ENCODE measurements around the gene DHRS13.

DHRS13 gene

DNA sequence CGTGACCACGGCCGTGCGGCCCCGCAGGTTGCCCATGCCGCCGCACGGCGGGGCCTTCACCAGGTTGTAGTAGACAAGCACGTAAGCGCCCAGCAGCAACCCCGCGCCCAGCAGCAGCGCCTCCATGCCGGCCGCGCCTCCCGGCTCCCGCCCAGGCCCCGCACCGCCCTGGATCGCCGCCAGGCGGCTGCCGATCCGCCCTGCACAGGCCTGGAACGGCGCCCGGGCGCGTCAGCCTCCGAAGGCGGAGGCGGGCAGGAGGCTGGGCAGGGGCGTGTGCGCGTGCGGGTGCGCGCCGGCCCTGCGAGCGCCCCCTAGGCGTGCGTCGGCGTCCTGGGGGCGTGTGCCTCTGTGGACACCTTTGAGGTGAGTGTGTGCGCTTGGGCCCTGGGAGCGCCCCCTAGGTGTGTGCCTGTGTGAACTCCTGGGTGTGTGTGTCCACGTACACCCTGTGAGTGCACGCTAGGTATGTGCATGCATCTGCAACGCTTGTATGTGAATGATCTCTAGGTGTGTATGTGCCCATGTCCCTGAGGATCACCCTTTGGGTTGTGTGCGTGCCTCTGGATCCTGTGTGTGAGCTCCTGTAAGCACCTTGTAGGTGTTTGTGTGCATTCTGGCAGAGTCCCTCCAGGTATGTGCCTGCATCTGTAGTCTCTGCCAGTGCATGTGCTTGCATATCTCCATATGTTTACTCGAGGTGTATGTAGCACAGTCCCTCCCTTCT, at the start of gene DHRS13:
Gene DHRS13, minus strand, starts transcription at position 261 of the 727 bp plus-strand sequence. Its CDS starts 135 bp downstream, at position 126.
- DNase-seq (ENCODE audit: low read depth) = peak; percentile 95

DNA sequence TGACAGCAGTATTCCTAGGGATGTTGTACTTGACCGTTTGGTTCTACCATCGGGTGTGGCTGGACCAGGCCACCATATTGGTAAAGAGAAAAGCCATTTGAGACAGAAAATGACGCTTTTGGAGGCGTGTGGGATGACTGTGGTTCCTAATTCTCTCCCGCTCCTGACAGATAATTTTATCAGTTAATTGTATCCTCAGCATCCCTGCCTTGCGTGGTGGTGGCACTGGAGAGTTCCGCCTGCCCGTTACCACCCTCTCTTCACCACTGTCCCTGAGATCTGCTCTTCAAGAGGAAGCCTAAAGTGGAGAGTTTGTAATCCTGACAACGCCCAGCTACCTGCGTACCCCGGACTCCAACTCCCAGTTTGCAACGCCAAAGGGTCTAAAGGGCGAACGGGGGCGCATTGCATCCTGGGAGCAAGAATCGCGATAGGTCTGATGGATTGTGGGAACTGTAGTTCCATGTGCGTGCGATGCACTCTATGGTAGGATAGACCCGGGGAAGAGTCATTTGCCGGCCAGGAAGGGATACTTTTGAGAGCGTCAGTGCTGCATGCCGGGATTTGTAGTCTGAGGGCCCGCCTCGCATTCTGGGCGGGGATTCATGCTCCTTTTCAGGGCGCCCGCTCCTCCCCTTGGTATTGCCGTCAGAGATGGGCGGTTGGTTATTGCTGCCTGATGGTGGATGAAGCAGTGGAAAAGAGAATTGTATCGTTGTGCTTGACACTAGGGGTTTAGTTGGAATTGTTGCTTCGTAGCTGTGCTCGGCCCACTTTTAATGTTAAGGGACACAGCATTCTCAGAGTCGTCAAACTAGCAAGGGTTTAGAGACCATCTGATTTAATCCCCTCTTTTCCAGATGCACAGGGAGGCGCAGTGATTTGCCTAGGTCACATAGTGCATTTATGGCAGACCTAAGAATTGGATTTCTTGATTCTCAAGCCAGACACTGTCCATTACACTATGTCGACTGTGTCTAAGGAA, 49.4 kb upstream of the DHRS13 start:
- peak; percentile 90 for DNase-seq (ENCODE audit: low read depth)

DNA sequence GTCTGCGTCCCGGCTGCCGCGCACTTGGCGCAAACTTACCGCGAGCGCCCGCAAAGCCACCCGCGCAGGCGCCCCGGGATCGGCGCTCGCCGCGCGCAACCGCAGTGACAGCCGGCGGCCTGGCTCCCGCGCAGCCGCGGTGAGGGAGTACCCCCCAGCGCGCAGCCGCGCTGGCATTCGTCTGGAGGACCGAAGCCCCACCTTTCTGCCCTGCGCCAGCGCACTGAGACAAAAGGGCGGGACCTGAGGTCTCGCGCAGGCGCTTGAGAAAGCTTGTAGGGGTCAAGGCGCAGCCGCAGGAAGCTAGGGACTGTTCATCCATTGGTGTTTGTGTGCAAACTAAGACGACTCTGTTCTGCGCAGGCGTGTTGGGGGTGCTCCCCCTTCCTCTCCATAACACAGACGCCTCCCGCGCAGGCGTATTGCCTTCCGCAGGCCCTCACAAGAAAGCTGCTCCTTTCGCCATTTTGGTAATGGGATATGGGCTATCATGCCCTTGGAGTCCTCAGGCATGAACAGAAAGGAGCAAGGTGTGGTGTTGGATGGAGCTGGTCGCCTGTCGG, 48.6 kb upstream of the DHRS13 start, which contains the start of gene PHF12:
Gene PHF12, minus strand, starts transcription at position 91 of the 563 bp plus-strand sequence. CDS start 558 bp downstream, outside the sequence.
- DNase-seq (ENCODE audit: low read depth) = peak; percentile 99

GRCh38 chr17:28950752-28951427, 48.0 kb upstream of the DHRS13 start:
- DNase-seq (ENCODE audit: low read depth) = peak; percentile 11

DNA sequence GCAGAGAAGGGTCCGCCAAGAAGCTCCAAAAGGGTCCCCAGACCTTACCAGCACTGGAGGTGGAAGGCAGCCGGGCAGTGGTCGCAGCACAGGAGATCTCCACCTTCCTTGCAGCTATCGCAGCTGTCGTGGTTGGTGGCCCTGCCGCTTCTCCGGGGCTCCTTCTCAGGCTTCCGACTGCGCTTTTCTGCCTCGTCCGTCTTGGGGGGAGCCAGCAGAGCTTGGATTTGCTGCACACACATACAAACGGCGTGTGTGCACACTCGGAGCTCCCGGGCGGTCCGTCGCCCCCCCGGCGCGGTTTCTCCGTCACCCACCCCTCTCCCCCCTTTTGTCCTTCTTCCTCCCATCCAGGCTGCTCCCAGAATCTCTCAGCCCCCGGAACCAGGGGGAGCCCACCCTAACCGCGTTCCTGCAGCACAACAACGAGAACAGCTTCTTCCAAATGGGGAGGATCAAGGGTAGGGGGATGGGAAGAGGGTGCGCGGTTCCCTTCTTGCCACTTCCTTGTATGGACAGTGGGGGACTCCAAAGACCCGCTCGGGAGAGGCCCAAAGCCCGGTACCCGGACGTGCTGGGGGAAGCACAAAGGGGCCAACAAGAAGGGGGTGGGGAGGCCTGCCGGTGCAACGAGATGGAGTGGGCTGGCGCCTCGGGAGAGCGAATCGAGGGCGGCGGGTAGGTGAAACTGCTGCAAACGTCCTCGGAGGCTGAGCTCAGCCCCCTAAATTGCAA, 47.3 kb upstream of the DHRS13 start:
- peak; percentile 29 for DNase-seq (ENCODE audit: low read depth)

GRCh38 chr17:28949185-28950016, 46.5 kb upstream of the DHRS13 start:
- peak; percentile 28 for DNase-seq (ENCODE audit: low read depth)

GRCh38 chr17:28948873-28949184, 46.0 kb upstream of the DHRS13 start:
- no peak for DNase-seq (ENCODE audit: low read depth)

- DNase-seq (ENCODE audit: low read depth) = no peak
Measured at GRCh38 chr17:28948342-28948741, 45.5 kb upstream of the DHRS13 start.

DNA sequence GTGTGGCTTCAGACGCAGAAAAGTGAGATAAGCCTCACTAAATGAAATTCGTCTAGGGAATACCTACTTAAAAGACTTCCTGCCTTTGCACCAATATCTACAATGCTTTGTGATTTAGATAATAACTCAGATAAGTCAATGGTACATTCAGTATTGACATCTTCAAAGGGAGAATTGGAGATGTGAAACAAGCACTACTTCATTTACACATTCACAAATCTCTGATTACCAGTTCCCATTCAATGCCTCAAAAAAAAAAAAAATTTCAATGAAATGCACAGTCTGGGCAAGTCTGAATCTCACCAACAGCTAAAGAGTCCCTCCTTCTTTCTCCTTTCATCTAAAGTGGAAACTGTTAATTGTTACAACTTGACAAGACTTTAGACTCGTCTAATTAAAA, 44.8 kb upstream of the DHRS13 start:
- DNase-seq (ENCODE audit: low read depth) = no peak

DNA sequence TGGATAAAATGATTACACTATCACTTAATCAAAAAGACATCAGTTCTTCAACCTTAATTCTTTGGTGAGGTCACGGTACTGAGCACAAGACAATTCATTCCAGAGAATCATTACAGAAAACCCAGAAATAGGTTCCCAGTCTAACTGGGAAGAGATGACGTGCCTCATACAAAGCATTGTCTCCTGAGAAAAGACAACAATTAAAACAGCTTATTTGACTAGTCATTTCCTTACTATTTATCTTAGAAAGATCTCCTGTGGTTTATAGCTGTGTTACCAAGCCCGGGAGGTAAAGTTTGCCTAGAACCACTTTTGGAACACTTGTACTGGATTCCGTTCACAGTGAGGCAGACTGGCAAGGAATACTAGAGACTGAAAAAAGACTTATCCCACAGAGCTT, 43.4 kb upstream of the DHRS13 start:
- no peak for DNase-seq (ENCODE audit: low read depth)

DNA sequence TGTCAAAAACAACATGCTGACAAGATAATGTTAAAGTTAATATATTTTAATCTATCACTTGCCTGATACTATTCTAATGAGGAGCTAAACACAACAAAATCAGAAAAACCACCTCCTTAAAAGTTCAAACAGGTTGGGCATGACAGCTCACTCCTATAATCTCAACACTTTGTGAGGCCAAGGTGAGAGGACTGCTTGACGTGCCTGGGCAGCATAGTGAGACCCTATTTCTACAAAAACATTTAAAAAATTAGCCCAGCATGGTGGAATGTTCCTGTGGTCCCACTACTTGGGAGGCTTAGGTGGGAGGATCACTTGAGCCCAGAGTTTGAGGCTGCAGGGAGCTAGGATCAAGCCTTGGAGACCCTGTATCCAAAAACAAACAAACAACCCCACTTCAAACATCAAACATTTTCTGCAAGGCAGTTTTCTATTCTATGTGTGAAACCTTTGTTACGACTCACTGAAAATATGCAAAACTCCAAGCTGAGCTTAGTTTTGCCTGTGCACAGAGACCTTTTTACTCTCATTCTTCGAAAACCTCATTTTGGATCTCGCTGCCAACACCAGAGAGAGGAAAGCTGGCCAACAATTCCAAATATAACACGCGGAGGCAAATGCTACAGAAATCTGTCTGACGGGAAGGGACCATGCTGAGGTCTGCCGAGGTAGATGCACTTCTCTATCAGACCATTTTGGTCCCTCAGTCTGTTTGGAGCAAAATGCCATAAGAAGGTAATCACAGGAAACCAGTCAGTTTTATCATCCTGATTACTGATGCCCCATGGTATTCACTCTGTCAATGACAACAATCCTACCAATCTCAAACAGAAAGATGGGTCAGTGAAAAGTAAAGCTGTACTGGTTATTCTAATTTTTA, 42.2 kb upstream of the DHRS13 start:
- DNase-seq (ENCODE audit: low read depth) = no peak

DNA sequence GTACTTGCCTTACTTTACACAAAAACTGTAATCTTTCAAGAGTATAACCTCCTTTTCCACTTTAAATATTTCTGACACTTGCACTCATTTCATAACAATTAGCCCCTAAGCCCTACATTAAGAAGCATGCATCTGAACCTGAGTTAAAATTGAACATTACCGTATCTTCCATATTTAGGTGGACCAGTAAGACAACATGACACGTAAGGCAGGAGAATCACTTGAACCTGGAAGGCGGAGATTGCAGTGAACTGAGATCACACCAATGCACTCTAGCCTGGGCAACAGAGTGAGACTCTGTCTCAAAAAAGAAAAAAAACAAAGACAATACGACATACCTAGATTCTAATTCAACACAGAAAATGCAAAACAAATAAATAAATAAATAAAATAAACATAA, 41.5 kb upstream of the DHRS13 start:
- DNase-seq (ENCODE audit: low read depth) = no peak

GRCh38 chr17:28942925-28943324, 40.0 kb upstream of the DHRS13 start:
- no peak for DNase-seq (ENCODE audit: low read depth)

- no peak for DNase-seq (ENCODE audit: low read depth)
Measured at GRCh38 chr17:28941251-28941650, 38.4 kb upstream of the DHRS13 start.

- no peak for DNase-seq (ENCODE audit: low read depth)
Measured at GRCh38 chr17:28940675-28941074, 37.8 kb upstream of the DHRS13 start.

DNA sequence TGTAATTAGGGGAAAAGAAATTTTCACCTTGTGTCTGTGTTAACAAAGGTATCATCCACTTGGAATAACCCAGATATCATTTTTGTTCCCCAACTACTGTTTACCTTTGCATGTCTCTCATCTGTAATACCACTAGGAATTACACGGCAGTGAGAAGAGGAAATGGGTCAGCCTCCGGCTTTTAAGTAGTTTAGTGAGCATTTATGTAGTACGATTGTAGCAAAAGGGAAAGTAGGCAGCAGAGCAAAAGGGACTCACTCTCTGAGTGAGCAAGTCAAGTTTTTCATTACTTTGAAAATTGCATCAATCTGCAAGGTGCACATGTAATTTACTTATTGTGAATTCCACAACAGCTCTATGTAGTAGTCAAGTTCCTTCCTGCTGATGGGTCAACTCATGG, 37.3 kb upstream of the DHRS13 start:
- no peak for DNase-seq (ENCODE audit: low read depth)

DNA sequence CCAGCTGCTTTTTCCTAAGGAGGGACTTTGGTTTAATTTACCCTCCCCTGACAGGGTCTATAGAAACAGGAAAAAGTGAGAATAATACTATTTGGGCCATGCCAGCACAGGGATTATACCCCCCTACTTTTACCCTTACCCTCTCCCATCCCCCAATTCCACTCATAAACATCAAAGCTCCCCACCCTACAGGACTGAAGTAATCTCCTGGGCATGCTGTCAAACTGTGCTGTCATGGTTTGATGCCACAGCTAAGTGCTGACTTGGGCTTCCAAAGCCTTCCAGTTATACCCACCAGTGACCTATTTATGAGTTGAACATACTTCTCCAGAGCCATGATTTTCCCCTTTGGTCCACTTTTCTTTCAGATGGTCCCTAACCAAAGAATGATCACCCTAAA, 35.7 kb upstream of the DHRS13 start:
- no peak for DNase-seq (ENCODE audit: low read depth)

- DNase-seq (ENCODE audit: low read depth) = no peak
Measured at GRCh38 chr17:28937044-28937729, 34.3 kb upstream of the DHRS13 start.

All from activated T-cell treated with anti-CD3 and anti-CD28 coated beads for 1 hour (primary cell).